Activated T-helper 9 cell treated with anti-CD3 and anti-CD28 coated beads, Interleukin-2, amount 50 U/mL, for 16 hours (primary cell): ENCODE measurements around the gene DCC.

Experiments
- DNase-seq: peaks from one replicate; pipeline ENCODE4 v3.0.0-alpha.2; 2020; ENCODE audit warnings: low read depth

Gene DCC

GRCh38 chr18:52933356-52933755, 593.4 kb downstream of the DCC start:
- no peak for DNase-seq

- no peak for DNase-seq
Observed at GRCh38 chr18:52936931-52937330, 596.9 kb downstream of the DCC start.

- no peak for DNase-seq
Observed at GRCh38 chr18:52937840-52938239, 597.8 kb downstream of the DCC start.

GRCh38 chr18:52945552-52945951, 605.6 kb downstream of the DCC start:
- DNase-seq: no peak

GRCh38 chr18:52948868-52949444, 609.0 kb downstream of the DCC start:
- no peak for DNase-seq

- DNase-seq: no peak
Observed at GRCh38 chr18:52950155-52950554, 610.2 kb downstream of the DCC start.

GRCh38 chr18:52953387-52953786, 613.4 kb downstream of the DCC start:
- no peak for DNase-seq

GRCh38 chr18:52963481-52963880, 623.5 kb downstream of the DCC start:
- no peak for DNase-seq

GRCh38 chr18:52970686-52971085, 630.7 kb downstream of the DCC start:
- DNase-seq: no peak

GRCh38 chr18:52971097-52971496, 631.1 kb downstream of the DCC start:
- no peak for DNase-seq

GRCh38 chr18:52979892-52980291, 639.9 kb downstream of the DCC start:
- DNase-seq: no peak

- no peak for DNase-seq
Observed at GRCh38 chr18:52991246-52991645, 651.2 kb downstream of the DCC start.

GRCh38 chr18:52992041-52992440, 652.0 kb downstream of the DCC start:
- no peak for DNase-seq

- DNase-seq: no peak
Observed at GRCh38 chr18:52995875-52996274, 655.9 kb downstream of the DCC start.

GRCh38 chr18:52999633-53000032, 659.6 kb downstream of the DCC start:
- DNase-seq: no peak

GRCh38 chr18:53004798-53005197, 664.8 kb downstream of the DCC start:
- DNase-seq: no peak

- no peak for DNase-seq
Observed at GRCh38 chr18:53018791-53019190, 678.8 kb downstream of the DCC start.

- DNase-seq: no peak
Observed at GRCh38 chr18:53025247-53025646, 685.2 kb downstream of the DCC start.

GRCh38 chr18:53028565-53028964, 688.6 kb downstream of the DCC start:
- DNase-seq: no peak

GRCh38 chr18:53033128-53033527, 693.1 kb downstream of the DCC start:
- no peak for DNase-seq

- DNase-seq: no peak
Observed at GRCh38 chr18:53038608-53039007, 698.6 kb downstream of the DCC start.

GRCh38 chr18:53040286-53040685, 700.3 kb downstream of the DCC start:
- DNase-seq: no peak

- DNase-seq: no peak
Observed at GRCh38 chr18:53056064-53056463, 716.1 kb downstream of the DCC start.

- no peak for DNase-seq
Observed at GRCh38 chr18:53070788-53071187, 730.8 kb downstream of the DCC start.

- DNase-seq: no peak
Observed at GRCh38 chr18:53080687-53081086, 740.7 kb downstream of the DCC start.
